ENCODE data around the gene GLRA1.

DNA sequence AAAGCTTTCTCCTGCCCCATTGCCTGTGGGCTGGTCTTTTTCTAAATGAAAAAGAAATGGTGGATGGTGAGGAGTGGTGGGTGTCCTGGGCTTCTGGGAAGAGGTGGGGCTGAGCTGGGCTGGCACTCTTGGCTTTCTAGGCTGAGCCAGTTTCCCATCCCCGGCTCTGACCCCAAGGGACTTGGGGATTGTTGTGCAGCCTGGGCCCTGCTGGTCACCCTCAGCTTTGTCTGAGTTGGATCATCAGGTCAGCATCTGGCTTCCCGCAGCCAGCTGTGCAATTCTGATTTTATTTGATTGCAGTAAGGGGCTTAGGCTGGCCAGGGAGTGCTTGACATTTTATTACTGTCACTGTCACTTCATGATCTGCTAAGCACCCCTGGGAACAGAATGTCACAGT, 25.3 kb downstream of the GLRA1 start:
- TF ChIP-seq FOXA1 (IDR thresholded peaks at IDR 0.05) = no peak
- TF ChIP-seq SP1 (IDR thresholded peaks at IDR 0.05) = no peak
- TF ChIP-seq ELF4 (IDR thresholded peaks at IDR 0.05) = no peak
- TF ChIP-seq LEF1 (IDR thresholded peaks at IDR 0.05; ENCODE audit: borderline replicate concordance) = no peak
- no peak for TF ChIP-seq NFRKB (IDR thresholded peaks at IDR 0.05)
- no peak for TF ChIP-seq SUZ12 (IDR thresholded peaks at IDR 0.05)
- TF ChIP-seq FOXK2 (IDR thresholded peaks at IDR 0.05) = no peak
- TF ChIP-seq TARDBP (IDR thresholded peaks at IDR 0.05) = no peak
- TF ChIP-seq ZNF384 (IDR thresholded peaks at IDR 0.05) = no peak
- no peak for TF ChIP-seq BHLHE40 (IDR thresholded peaks at IDR 0.05; ENCODE audit: borderline replicate concordance)
- TF ChIP-seq, protein P1, sequence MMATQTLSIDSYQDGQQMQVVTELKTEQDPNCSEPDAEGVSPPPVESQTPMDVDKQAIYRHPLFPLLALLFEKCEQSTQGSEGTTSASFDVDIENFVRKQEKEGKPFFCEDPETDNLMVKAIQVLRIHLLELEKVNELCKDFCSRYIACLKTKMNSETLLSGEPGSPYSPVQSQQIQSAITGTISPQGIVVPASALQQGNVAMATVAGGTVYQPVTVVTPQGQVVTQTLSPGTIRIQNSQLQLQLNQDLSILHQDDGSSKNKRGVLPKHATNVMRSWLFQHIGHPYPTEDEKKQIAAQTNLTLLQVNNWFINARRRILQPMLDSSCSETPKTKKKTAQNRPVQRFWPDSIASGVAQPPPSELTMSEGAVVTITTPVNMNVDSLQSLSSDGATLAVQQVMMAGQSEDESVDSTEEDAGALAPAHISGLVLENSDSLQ (IDR thresholded peaks at IDR 0.05) = no peak
- TF ChIP-seq FOXM1 (IDR thresholded peaks at IDR 0.05; ENCODE audit: borderline replicate concordance) = no peak

Data from HEK293T (cell line).